Ovary (tissue), 9 donors: ENCODE results near the gene VEPH1. TPM values are rescaled to one million over a fixed set of nuclear protein-coding genes. Genes with fewer than 3 reads are reported as not detected.

Source experiments
- DNase-seq, 5 donors: peaks; one replicate each; pipeline ENCODE4 v3.0.0-alpha.2; 2019 to 2020
- H3K27ac ChIP-seq, 2 donors: fragments of 200-600 bp; one replicate each; pipeline versions ENCODE4 v1.5.1 to v1.8.0; 2019 to 2022
- H3K27me3 ChIP-seq: fragments of 200-600 bp; one replicate; pipeline ENCODE4 v1.8.0; 2022
- H3K36me3 ChIP-seq: fragments of 200-600 bp; sonication (generic); one replicate; pipeline ENCODE4 v1.5.1; 2019
- H3K4me1 ChIP-seq: one replicate; pipeline ENCODE4 v1.8.1; 2013; ENCODE audit warnings: mild to moderate bottlenecking, moderate library complexity; ENCODE audit not compliant: insufficient read depth
- H3K4me3 ChIP-seq: fragments of 200-600 bp; sonication (generic); one replicate; pipeline ENCODE4 v1.5.1; 2017
- H3K9me3 ChIP-seq, 2 donors: fragments of 200-600 bp in 1 of 2; sonication (generic) in 1 of 2; one replicate each; pipeline versions ENCODE4 v1.5.1 to v1.8.1; 2013 to 2019; ENCODE audit warnings: mild to moderate bottlenecking in 1 of 2, moderate library complexity in 1 of 2
- CTCF ChIP-seq, 3 donors: fragments of 450-650 bp in 2 of 3; fragments of 200-600 bp in 1 of 3; IDR thresholded peaks; one replicate each; pipeline versions ENCODE4 v1.5.1 to v1.8.0; 2016 to 2022; ENCODE audit warnings: antibody characterized with exemption in 3 of 3, mild to moderate bottlenecking in 1 of 3
- EP300 ChIP-seq: sonication (generic); formaldehyde crosslinking; IDR thresholded peaks from one replicate; pipeline ENCODE4 v1.6.1; 2017; ENCODE audit warnings: antibody characterized with exemption
- POLR2A ChIP-seq: fragments of 450-650 bp; IDR thresholded peaks from one replicate; pipeline ENCODE4 v1.6.1; 2017; ENCODE audit warnings: antibody characterized with exemption, mild to moderate bottlenecking, moderate library complexity
- WGBS, 3 donors: extraction: QIAGEN DNeasy Blood & Tissue Kit in 1 of 3; methylation state at CpG; one replicate each; pipeline versions ENCODE4 v1.1.5 to v1.1.7; 2013 to 2017; 5-methylcytosine and 5-hydroxymethylcytosine counted together
- intact Hi-C, 4 donors: fragments of 100-400 bp; cut with DNase I; formaldehyde crosslinking; loops; one replicate each; pipeline versions ENCODE4 v1.11.0 to v1.15.1; 2022 to 2023
- polyA plus RNA-seq, 2 donors: library from polyadenylated mRNA; stranded (reverse); fragments of 200-250 nt in 1 of 2; fragments of 350-450 nt in 1 of 2; fragmentation: Illumina TruSeq in 1 of 2; extraction: RNeasy Lipid Tissue Mini Kit (QIAGEN cat#74804) in 1 of 2; gene quantifications; one replicate each; pipeline ENCODE4 v1.2.3, GENCODE V29; 2013 to 2014
- total RNA-seq, 7 donors: library from RNA; depleted of rRNA in 2 of 7; stranded (reverse); fragments of >200 nt in 2 of 7; fragmentation: NEBNext Ultra II Directional in 3 of 7; extraction: Animal tissue kit (Norgen Biotek cat#: 25700) in 3 of 7; gene quantifications; one replicate each; pipeline versions ENCODE4 v1.1.0 to v1.2.4, GENCODE V29; 2016 to 2023
- donor health status: DM: no; HTN: no; CAD: no; lungs with moderate emphysema.
- donor health status: DM: no; HTN: no; CAD: no.
- donor health status: Bipolar disorder and iron deficiency.
- donor health status: DM: yes; HTN: yes; CAD: no.
- donor health status: DM: no; HTN: no; CAD: no.
- donor health status: DM: yes; HTN: yes; CAD: no.

Gene VEPH1
- total and polyA plus RNA-seq, 9 donors, result 0.23 to 4.6 (median 1.3) TPM; not detected in 1

- WGBS, 3 donors, result 82 to 86% (median 85%) methylated on average over 3 of the region's 3 CpGs
- TF ChIP-seq EP300, result no peak
- no peak for TF ChIP-seq CTCF (IDR thresholded peaks at IDR 0.05)
- no peak for TF ChIP-seq POLR2A
- no peak for DNase-seq
- intact Hi-C loops, result no loop called here
- H3K4me3 ChIP-seq, result no peak overlapping the region
- H3K36me3 ChIP-seq, result no peaks in the 10 kb centered on the region
- H3K27me3 ChIP-seq, result no peaks in the 10 kb centered on the region
- H3K4me1 ChIP-seq, result no peaks in the 10 kb centered on the region
- H3K27ac ChIP-seq, result no peak overlapping the region
- no peaks in the 10 kb centered on the region for H3K9me3 ChIP-seq
Measured at GRCh38 chr3:157226173-157226847, 276.9 kb downstream of the VEPH1 start.

GRCh38 chr3:157225001-157225400 is 278.2 kb downstream of the VEPH1 start:
- TF ChIP-seq EP300 (no peak), POLR2A (no peak), CTCF (IDR thresholded peaks at IDR 0.05) (no peak)
- WGBS, 3 donors, result 85 to 92% (median 90%) methylated on average over 1 of the region's 1 CpG
- no peaks in the 10 kb centered on the region for H3K9me3 ChIP-seq
- H3K27ac ChIP-seq, result no peak overlapping the region
- no peaks in the 10 kb centered on the region for H3K36me3 ChIP-seq
- H3K27me3 ChIP-seq, result no peaks in the 10 kb centered on the region
- no peak for DNase-seq
- no peak overlapping the region for H3K4me3 ChIP-seq
- no peaks in the 10 kb centered on the region for H3K4me1 ChIP-seq
- intact Hi-C loops, result no loop called here

GRCh38 chr3:157220883-157221282 is 282.3 kb downstream of the VEPH1 start:
- no peaks in the 10 kb centered on the region for H3K9me3 ChIP-seq
- DNase-seq, result no peak
- TF ChIP-seq POLR2A (no peak), CTCF (IDR thresholded peaks at IDR 0.05) (no peak), EP300 (no peak)
- H3K27me3 ChIP-seq, result no peaks in the 10 kb centered on the region
- H3K4me1 ChIP-seq, result no peaks in the 10 kb centered on the region
- no peak overlapping the region for H3K4me3 ChIP-seq
- WGBS, 3 donors, result 71 to 80% (median 80%) methylated on average over 2 of the region's 2 CpGs
- H3K27ac ChIP-seq, result no peak overlapping the region
- intact Hi-C loops, result no loop called here
- H3K36me3 ChIP-seq, result no peaks in the 10 kb centered on the region

- no peak overlapping the region for H3K4me3 ChIP-seq
- H3K27ac ChIP-seq, result no peak overlapping the region
- H3K9me3 ChIP-seq, result no peaks in the 10 kb centered on the region
- intact Hi-C loops, result no loop called here
- no peaks in the 10 kb centered on the region for H3K4me1 ChIP-seq
- no peak for DNase-seq
- TF ChIP-seq EP300 (no peak), CTCF (IDR thresholded peaks at IDR 0.05) (no peak), POLR2A (no peak)
- 48 to 87% (median 78%) methylated on average over 1 of the region's 1 CpG for WGBS, 3 donors
- H3K27me3 ChIP-seq, result no peaks in the 10 kb centered on the region
- H3K36me3 ChIP-seq, result no peaks in the 10 kb centered on the region
Measured at GRCh38 chr3:157220211-157220610, 283.0 kb downstream of the VEPH1 start.
